Lung (tissue), 12 donors: ENCODE data around the gene ATP8B4. TPM values are rescaled to one million over a fixed set of nuclear protein-coding genes. Genes with fewer than 3 reads are reported as not detected.

Experiments used
- ATAC-seq: fragments of 200-7000 bp; cut with Tn5 transposase; one replicate; pipeline ENCODE4 v1.9.1; 2020; ENCODE audit warnings: moderate number of reproducible peaks; ENCODE audit not compliant: insufficient read depth, low FRiP score
- DNase-seq, 3 donors: peaks; one replicate each; pipeline ENCODE4 v3.0.0-alpha.2; 2013 to 2017
- H3K27ac ChIP-seq, 2 donors: one replicate each; pipeline ENCODE4 v1.5.1; 2013; ENCODE audit warnings: mild to moderate bottlenecking in 2 of 2, moderate library complexity in 2 of 2, control low read depth in 1 of 2, inconsistent platforms in 1 of 2, low read depth in 1 of 2, low read length in 1 of 2
- H3K27me3 ChIP-seq, 3 donors: one replicate each; pipeline ENCODE4 v1.5.1; 2013; ENCODE audit warnings: low read length in 2 of 3; ENCODE audit not compliant: control insufficient read depth in 3 of 3, insufficient read depth in 3 of 3
- H3K36me3 ChIP-seq, 4 donors: one replicate each; pipeline ENCODE4 v1.5.1; 2013; ENCODE audit warnings: low read length in 4 of 4, mild to moderate bottlenecking in 1 of 4, moderate library complexity in 1 of 4; ENCODE audit not compliant: control insufficient read depth in 4 of 4, insufficient read depth in 4 of 4
- H3K4me1 ChIP-seq, 5 donors: one replicate each; pipeline ENCODE4 v1.5.1; 2013; ENCODE audit warnings: low read length in 5 of 5, mild to moderate bottlenecking in 2 of 5, moderate library complexity in 1 of 5; ENCODE audit not compliant: control insufficient read depth in 5 of 5, insufficient read depth in 5 of 5
- H3K4me3 ChIP-seq: one replicate; pipeline ENCODE4 v1.5.1; 2013; ENCODE audit warnings: mild to moderate bottlenecking, control low read depth, moderate library complexity
- H3K9ac ChIP-seq, 2 donors: one replicate each; pipeline ENCODE4 v1.5.1; 2013; ENCODE audit warnings: low read length in 2 of 2, control low read depth in 1 of 2; ENCODE audit not compliant: insufficient read depth in 1 of 2
- H3K9me3 ChIP-seq, 4 donors: one replicate each; pipeline ENCODE4 v1.5.1; 2013; ENCODE audit warnings: low read length in 3 of 4, mild to moderate bottlenecking in 1 of 4, moderate library complexity in 1 of 4; ENCODE audit not compliant: control insufficient read depth in 4 of 4, insufficient read depth in 3 of 4
- WGBS, 2 donors: extraction: QIAGEN DNeasy Blood & Tissue Kit; methylation state at CpG; one replicate each; pipeline ENCODE4 v1.1.7; 2013; 5-methylcytosine and 5-hydroxymethylcytosine counted together
- polyA plus RNA-seq, 2 donors: library from polyadenylated mRNA; stranded (reverse); fragments of 200-250 nt; gene quantifications; one replicate each; pipeline ENCODE4 v1.2.1, GENCODE V29; 2013
- total RNA-seq, 2 donors: library from RNA; depleted of rRNA in 1 of 2; stranded (reverse); fragments of >200 nt in 1 of 2; gene quantifications; one replicate each; pipeline ENCODE4 v1.2.1, GENCODE V29; 2014 to 2021
- TF ChIP-seq, protein P1 (sequence below): IDR thresholded peaks from 2 replicates; pipeline ENCODE4 v1.5.1; 2012; ENCODE audit warnings: mild to moderate bottlenecking; ENCODE audit errors: control extremely low read depth, extremely low read depth
- donor health status: control.
- donor health status: control.
- donor health status: Bipolar disorder and iron deficiency.
- donor health status: healthy.
- donor health status: DM: yes; HTN: yes; CAD: no.

Gene ATP8B4
- total and polyA plus RNA-seq, 4 donors: 1.6 to 23.1 (median 3.3) TPM

DNA sequence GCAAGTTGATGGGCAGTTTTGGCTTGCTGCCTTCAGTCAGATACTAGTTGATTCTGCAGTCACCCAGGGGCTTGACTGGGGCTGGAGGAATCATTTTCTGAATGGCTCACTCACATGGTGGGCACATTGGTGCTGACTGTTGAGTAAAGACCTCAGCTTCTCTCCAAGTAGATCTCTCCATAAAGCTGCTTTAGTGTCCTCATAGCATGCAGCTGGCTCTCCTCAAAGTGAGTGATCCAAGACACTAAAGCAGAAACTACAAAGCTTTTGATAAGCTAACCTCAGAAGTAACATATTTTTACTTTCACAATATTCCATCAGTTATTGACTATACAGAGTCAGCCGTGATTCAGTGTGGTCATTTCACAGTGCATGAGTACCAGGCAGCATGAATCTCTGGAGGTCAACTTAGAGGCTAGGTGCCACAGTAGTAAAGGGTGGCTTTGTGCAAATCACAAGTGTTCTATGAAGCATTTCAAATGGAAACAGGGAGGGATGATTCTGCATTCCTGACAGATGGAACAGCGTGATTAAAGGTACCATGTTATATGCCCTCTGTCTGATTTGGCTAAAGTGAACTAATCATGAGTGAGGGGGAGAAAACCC lies 24.3 kb upstream of the ATP8B4 start:
- DNase-seq (no peak), ATAC-seq (no peak)
- Histone ChIP-seq H3K4me1 (peaks cover 0 to 2% (median 0%) of the 10 kb centered on the region in 5 donors), H3K36me3 (no peaks in the 10 kb centered on the region), H3K27me3 (no peaks in the 10 kb centered on the region), H3K9me3 (no peaks in the 10 kb centered on the region), H3K4me3 (no peak overlapping the region), H3K27ac (no peak overlapping the region), H3K9ac (no peak overlapping the region)
- TF ChIP-seq, protein P1, sequence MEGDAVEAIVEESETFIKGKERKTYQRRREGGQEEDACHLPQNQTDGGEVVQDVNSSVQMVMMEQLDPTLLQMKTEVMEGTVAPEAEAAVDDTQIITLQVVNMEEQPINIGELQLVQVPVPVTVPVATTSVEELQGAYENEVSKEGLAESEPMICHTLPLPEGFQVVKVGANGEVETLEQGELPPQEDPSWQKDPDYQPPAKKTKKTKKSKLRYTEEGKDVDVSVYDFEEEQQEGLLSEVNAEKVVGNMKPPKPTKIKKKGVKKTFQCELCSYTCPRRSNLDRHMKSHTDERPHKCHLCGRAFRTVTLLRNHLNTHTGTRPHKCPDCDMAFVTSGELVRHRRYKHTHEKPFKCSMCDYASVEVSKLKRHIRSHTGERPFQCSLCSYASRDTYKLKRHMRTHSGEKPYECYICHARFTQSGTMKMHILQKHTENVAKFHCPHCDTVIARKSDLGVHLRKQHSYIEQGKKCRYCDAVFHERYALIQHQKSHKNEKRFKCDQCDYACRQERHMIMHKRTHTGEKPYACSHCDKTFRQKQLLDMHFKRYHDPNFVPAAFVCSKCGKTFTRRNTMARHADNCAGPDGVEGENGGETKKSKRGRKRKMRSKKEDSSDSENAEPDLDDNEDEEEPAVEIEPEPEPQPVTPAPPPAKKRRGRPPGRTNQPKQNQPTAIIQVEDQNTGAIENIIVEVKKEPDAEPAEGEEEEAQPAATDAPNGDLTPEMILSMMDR: no peak
- 89 to 97% methylated on average over 2 of the region's 2 CpGs for WGBS, 2 donors

DNA sequence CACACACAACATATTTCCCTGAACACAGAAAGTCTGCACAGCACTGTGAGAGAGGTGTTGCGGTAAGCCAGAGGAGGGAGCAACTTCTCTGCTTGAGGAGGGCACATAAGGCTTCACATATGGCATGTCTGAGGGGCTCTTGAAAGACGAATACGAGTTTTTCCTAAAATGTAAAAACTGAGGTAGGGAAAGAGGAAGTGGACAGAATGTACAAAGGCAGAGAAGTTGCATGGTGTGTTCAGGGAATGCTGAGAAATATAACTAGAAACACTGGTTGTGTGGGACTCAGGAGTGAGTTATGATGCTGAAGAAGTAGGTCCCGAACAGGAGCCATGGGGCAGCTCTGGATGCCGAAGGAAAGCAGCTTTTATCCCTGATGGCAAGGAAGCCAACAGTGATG lies 22.8 kb upstream of the ATP8B4 start:
- H3K9me3 ChIP-seq: no peaks in the 10 kb centered on the region
- TF ChIP-seq, protein P1: no peak
- no peak for DNase-seq
- H3K9ac ChIP-seq: no peak overlapping the region
- no peak overlapping the region for H3K4me3 ChIP-seq
- H3K36me3 ChIP-seq: no peaks in the 10 kb centered on the region
- peaks cover 0 to 2% (median 0%) of the 10 kb centered on the region in 5 donors for H3K4me1 ChIP-seq
- H3K27ac ChIP-seq: no peak overlapping the region
- WGBS, 2 donors: 77 to 83% methylated on average over 5 of the region's 5 CpGs
- H3K27me3 ChIP-seq: no peaks in the 10 kb centered on the region
- no peak for ATAC-seq

- H3K27ac ChIP-seq: no peak overlapping the region
- TF ChIP-seq, protein P1: no peak
- no peak overlapping the region for H3K4me3 ChIP-seq
- no peak for DNase-seq
- no peak for ATAC-seq
- peaks cover 0 to 2% (median 0%) of the 10 kb centered on the region in 5 donors for H3K4me1 ChIP-seq
- no peaks in the 10 kb centered on the region for H3K9me3 ChIP-seq
- WGBS, 2 donors: 26 to 58% methylated on average over 3 of the region's 3 CpGs
- H3K27me3 ChIP-seq: no peaks in the 10 kb centered on the region
- no peaks in the 10 kb centered on the region for H3K36me3 ChIP-seq
- no peak overlapping the region for H3K9ac ChIP-seq
Observed at GRCh38 chr15:50140983-50141382, 21.9 kb upstream of the ATP8B4 start.

- TF ChIP-seq, protein P1: no peak
- Histone ChIP-seq H3K9ac (no peak overlapping the region), H3K4me1 (peaks cover 0 to 2% (median 0%) of the 10 kb centered on the region in 5 donors), H3K36me3 (no peaks in the 10 kb centered on the region), H3K4me3 (no peak overlapping the region), H3K27ac (no peak overlapping the region), H3K9me3 (no peaks in the 10 kb centered on the region), H3K27me3 (no peaks in the 10 kb centered on the region)
- ATAC-seq (no peak), DNase-seq (no peak)
- WGBS, 2 donors: 0 to 2% methylated on average over 1 of the region's 1 CpG
Observed at GRCh38 chr15:50140098-50140497, 21.1 kb upstream of the ATP8B4 start.
